NCI-H2081 (cell line): Measurements from ENCODE around the gene PDCD10.

ENCODE experiments used
- DNase-seq, 2 experiments: peaks; one replicate each; lab custom pipeline; 2025; lab: John Stamatoyannopoulos, UW

PDCD10 gene

GRCh38 chr3:167679526-167679925 is 55.2 kb downstream of the PDCD10 start:
- DNase-seq, result no peak

GRCh38 chr3:167675848-167676247 is 58.8 kb downstream of the PDCD10 start:
- DNase-seq, result no peak

GRCh38 chr3:167673221-167673620 is 61.5 kb downstream of the PDCD10 start:
- no peak for DNase-seq

GRCh38 chr3:167671878-167672427 is 62.7 kb downstream of the PDCD10 start:
- no peak for DNase-seq

DNA sequence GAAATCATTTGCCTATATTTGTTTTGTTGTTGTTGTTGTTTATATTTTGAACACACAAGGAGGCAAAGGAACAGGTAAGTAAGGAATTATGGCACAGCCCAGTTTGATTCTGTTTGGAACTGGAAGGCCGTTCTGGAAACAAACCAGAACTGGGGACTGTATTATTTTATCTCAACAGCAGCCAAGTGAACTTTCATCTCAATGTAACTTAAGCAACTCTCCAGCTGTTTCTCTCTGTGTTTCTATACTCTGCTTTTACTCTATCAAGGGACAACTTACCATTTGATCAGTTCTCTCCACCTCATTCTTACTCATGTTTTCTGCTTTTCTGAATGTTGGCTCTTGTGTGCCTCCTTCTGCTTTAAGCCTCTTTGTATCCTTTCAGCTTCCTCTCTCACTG is 65.0 kb downstream of the PDCD10 start:
- DNase-seq, result no peak

GRCh38 chr3:167668651-167669050 is 66.0 kb downstream of the PDCD10 start:
- no peak for DNase-seq

DNA sequence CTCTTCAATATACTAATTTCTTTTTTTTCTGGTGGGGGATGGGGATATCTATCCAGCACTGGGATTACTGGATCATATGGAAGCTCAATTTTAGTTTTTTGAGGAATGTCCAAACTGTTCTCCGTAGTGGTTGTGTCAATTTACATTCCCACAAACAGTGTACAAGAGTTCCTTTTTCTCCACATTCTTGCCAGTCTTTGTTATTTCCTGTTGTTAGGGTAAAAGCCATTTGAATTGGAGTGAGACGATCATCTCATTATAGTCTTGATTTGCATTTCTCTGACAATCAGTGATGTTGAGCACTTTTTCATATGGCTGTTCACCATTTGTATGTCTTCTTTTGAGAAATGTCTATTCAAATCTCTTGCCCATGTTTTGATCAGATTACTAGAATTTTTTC is 68.1 kb downstream of the PDCD10 start:
- no peak for DNase-seq

- no peak for DNase-seq
Observed at GRCh38 chr3:167662919-167663400, 71.7 kb downstream of the PDCD10 start.

- DNase-seq, result no peak
Observed at GRCh38 chr3:167657684-167658225, 76.9 kb downstream of the PDCD10 start.

GRCh38 chr3:167656821-167657220 is 77.9 kb downstream of the PDCD10 start:
- no peak for DNase-seq

GRCh38 chr3:167653760-167654159 is 80.9 kb downstream of the PDCD10 start, which contains the start of gene WDR49:
Gene WDR49 (minus strand): TSS chr3:167653942. CDS start chr3:167653425, 517 bp downstream.
- DNase-seq, result peak in 1 of 2 experiments; percentile 9

- DNase-seq, result no peak
Observed at GRCh38 chr3:167653155-167653554, 81.5 kb downstream of the PDCD10 start.

GRCh38 chr3:167651826-167652225 is 82.9 kb downstream of the PDCD10 start:
- DNase-seq, result no peak

- no peak for DNase-seq
Observed at GRCh38 chr3:167650459-167650858, 84.2 kb downstream of the PDCD10 start.

DNA sequence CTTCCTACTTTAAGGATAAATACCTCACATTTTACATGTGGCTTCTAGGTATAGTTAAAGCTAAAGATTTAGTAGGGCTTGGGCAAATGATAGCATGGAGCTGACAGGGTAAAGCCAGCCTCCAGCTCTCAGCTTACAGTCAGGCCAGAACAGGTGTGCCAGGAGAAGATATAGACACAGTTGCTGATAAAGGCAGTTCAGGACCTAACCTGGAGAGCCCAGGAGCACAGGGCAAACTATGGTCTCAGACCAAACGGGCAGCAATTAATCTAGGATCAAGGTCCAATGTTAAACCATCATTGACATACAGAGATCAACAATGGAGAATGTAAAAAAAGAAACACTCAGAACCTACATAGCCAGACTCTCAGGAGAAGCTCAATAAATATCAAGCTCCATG is 84.9 kb downstream of the PDCD10 start:
- no peak for DNase-seq

GRCh38 chr3:167644611-167645010 is 90.1 kb downstream of the PDCD10 start:
- DNase-seq, result no peak
